ENCODE measurements around the gene KIAA0232.
"Not testable (repeated sequence)": the region's sequence is repeated elsewhere in the genome, so short reads cannot be mapped to it uniquely, and the experiment has no call there.

The KIAA0232 gene

GRCh38 chr4:6900181-6900812 is 117.8 kb downstream of the KIAA0232 start:
- DNase-seq (ENCODE audit: low spot score) (no peak), FAIRE-seq (no peak)

GRCh38 chr4:6900956-6901355 is 118.4 kb downstream of the KIAA0232 start:
- no peak for DNase-seq (ENCODE audit: low spot score)
- FAIRE-seq: no peak

- DNase-seq (ENCODE audit: low spot score): no peak
- FAIRE-seq: no peak
Measured at GRCh38 chr4:6901669-6902317, 119.3 kb downstream of the KIAA0232 start.

- DNase-seq (ENCODE audit: low spot score) (no peak), FAIRE-seq (no peak)
Measured at GRCh38 chr4:6902318-6903042, 120.0 kb downstream of the KIAA0232 start.

- DNase-seq (ENCODE audit: low spot score) (no peak), FAIRE-seq (no peak)
Measured at GRCh38 chr4:6905516-6906445, 123.3 kb downstream of the KIAA0232 start.

- not testable (repeated sequence) for DNase-seq (ENCODE audit: low spot score); FAIRE-seq
Measured at GRCh38 chr4:6906486-6906885, 124.0 kb downstream of the KIAA0232 start.

- no peak for DNase-seq (ENCODE audit: low spot score)
- FAIRE-seq: no peak
Measured at GRCh38 chr4:6907658-6908191, 125.2 kb downstream of the KIAA0232 start.

- DNase-seq (ENCODE audit: low spot score): no peak
- FAIRE-seq: no peak
Measured at GRCh38 chr4:6908432-6909112, 126.0 kb downstream of the KIAA0232 start.

- FAIRE-seq (no peak), DNase-seq (ENCODE audit: low spot score) (peak; percentile 54)
Measured at GRCh38 chr4:6909113-6909969, 126.8 kb downstream of the KIAA0232 start, which contains the start of gene TBC1D14. Gene TBC1D14 (plus strand): TSS chr4:6909826. CDS start chr4:6923390, 13,564 bp downstream.

- no peak for FAIRE-seq
- DNase-seq (ENCODE audit: low spot score): no peak
Measured at GRCh38 chr4:6909970-6910339, 127.4 kb downstream of the KIAA0232 start.

- DNase-seq (ENCODE audit: low spot score): no peak
Measured at GRCh38 chr4:6910340-6910959, 127.9 kb downstream of the KIAA0232 start.

GRCh38 chr4:6910960-6911874 is 128.7 kb downstream of the KIAA0232 start:
- DNase-seq (ENCODE audit: low spot score) (no peak), FAIRE-seq (no peak)

More at GRCh38 chr4:6910340-6910959, 127.9 kb downstream of the KIAA0232 start:
- no peak for FAIRE-seq

GRCh38 chr4:6911917-6912316 is 129.4 kb downstream of the KIAA0232 start:
- not testable (repeated sequence) for FAIRE-seq; DNase-seq (ENCODE audit: low spot score)

- FAIRE-seq (no peak), DNase-seq (ENCODE audit: low spot score) (no peak)
Measured at GRCh38 chr4:6912441-6912840, 129.9 kb downstream of the KIAA0232 start.

- DNase-seq (ENCODE audit: low spot score) (no peak), FAIRE-seq (no peak)
Measured at GRCh38 chr4:6913350-6913905, 130.9 kb downstream of the KIAA0232 start.

- DNase-seq (ENCODE audit: low spot score) (no peak), FAIRE-seq (no peak)
Measured at GRCh38 chr4:6914448-6914847, 131.9 kb downstream of the KIAA0232 start.

Measured in RCC 7860 (cell line).